GDM1 (cell line): ENCODE results near the gene TBCD.

Experiments
- DNase-seq: peaks from one replicate; lab custom pipeline; 2025; lab: John Stamatoyannopoulos, UW

Gene TBCD

GRCh38 chr17:82856361-82856760 lies 104.5 kb downstream of the TBCD start:
- no peak for DNase-seq

GRCh38 chr17:82858376-82859126 lies 106.7 kb downstream of the TBCD start:
- no peak for DNase-seq

GRCh38 chr17:82859431-82860403 lies 107.9 kb downstream of the TBCD start:
- peak; percentile 69 for DNase-seq

GRCh38 chr17:82860606-82861392 lies 108.9 kb downstream of the TBCD start:
- no peak for DNase-seq

GRCh38 chr17:82861393-82861775 lies 109.5 kb downstream of the TBCD start:
- no peak for DNase-seq

GRCh38 chr17:82862191-82862590 lies 110.3 kb downstream of the TBCD start:
- DNase-seq, result no peak

- no peak for DNase-seq
Measured at GRCh38 chr17:82862737-82863382, 111.0 kb downstream of the TBCD start.

GRCh38 chr17:82863383-82863940 lies 111.6 kb downstream of the TBCD start:
- no peak for DNase-seq

GRCh38 chr17:82863941-82864712 lies 112.3 kb downstream of the TBCD start:
- DNase-seq, result peak; percentile 73

GRCh38 chr17:82864713-82865248 lies 112.9 kb downstream of the TBCD start:
- no peak for DNase-seq

- no peak for DNase-seq
Measured at GRCh38 chr17:82865274-82865673, 113.4 kb downstream of the TBCD start.

- DNase-seq, result no peak
Measured at GRCh38 chr17:82865774-82866395, 114.0 kb downstream of the TBCD start.

GRCh38 chr17:82866590-82867191 lies 114.8 kb downstream of the TBCD start:
- DNase-seq, result no peak

- no peak for DNase-seq
Measured at GRCh38 chr17:82867763-82868325, 116.0 kb downstream of the TBCD start.

GRCh38 chr17:82868715-82869131 lies 116.9 kb downstream of the TBCD start:
- DNase-seq, result no peak

- no peak for DNase-seq
Measured at GRCh38 chr17:82869536-82869935, 117.7 kb downstream of the TBCD start.

- DNase-seq, result no peak
Measured at GRCh38 chr17:82870091-82870491, 118.2 kb downstream of the TBCD start.

- no peak for DNase-seq
Measured at GRCh38 chr17:82870541-82870940, 118.7 kb downstream of the TBCD start.
